Keratinocyte (primary cell): Measurements from ENCODE around the gene C19orf73.

ENCODE experiments used
- EZH2 ChIP-seq: IDR thresholded peaks from one replicate; pipeline ENCODE4 v1.6.1; 2012; ENCODE audit warnings: inconsistent platforms, mild to moderate bottlenecking, low read length, moderate library complexity
- TF ChIP-seq, protein P1 (sequence below), 3 experiments: IDR thresholded peaks in 1 of 3; conservative IDR thresholded peaks in 1 of 3; optimal IDR thresholded peaks in 1 of 3; 2 replicates in 2 of 3; 3 replicates in 1 of 3; pipeline versions ENCODE3 to v1.5.1; 2011; ENCODE audit warnings: low read length in 3 of 3, mild to moderate bottlenecking in 3 of 3, moderate library complexity in 2 of 3, control low read depth in 1 of 3, inconsistent platforms in 1 of 3; ENCODE audit not compliant: insufficient read depth in 2 of 3; ENCODE audit errors: extremely low read depth in 1 of 3

DNA sequence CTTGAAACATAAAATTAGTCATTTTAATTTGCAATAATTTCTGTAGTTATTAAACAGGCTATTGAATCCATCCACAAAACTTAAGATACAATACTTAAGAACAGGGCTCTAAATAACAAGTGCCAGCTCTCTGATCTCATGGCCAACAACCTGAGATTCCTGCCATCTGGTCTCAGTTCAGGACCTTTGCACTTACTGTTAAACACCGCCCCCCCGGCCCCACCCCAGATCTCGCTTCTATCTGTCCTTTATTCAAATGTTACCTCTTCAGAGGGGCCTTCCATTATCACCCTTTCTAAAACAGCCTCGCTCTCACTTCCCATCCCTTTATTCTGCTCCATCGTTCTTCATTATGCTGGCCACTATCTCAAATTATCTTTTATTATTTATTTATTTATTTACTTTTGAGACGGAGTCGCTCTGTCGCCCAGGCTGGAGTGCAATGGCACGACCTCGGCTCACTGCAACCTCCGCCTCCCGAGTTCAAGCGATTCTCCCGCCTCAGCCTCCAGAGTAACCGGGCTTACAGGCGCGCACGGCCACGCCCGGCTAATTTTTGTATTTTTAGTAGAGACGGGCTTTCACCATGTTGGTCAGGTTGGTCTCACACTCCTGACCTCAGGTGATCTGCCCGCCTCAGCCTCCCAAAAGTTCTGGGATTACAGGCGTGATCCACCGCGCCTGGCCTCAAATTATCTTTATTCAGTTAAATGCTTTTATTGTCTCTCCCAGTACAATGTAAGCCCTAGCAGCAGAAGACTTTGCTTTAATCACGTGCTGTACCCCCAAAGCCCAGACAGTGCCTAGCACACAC, 34.5 kb downstream of the C19orf73 start:
- TF ChIP-seq, protein P1, sequence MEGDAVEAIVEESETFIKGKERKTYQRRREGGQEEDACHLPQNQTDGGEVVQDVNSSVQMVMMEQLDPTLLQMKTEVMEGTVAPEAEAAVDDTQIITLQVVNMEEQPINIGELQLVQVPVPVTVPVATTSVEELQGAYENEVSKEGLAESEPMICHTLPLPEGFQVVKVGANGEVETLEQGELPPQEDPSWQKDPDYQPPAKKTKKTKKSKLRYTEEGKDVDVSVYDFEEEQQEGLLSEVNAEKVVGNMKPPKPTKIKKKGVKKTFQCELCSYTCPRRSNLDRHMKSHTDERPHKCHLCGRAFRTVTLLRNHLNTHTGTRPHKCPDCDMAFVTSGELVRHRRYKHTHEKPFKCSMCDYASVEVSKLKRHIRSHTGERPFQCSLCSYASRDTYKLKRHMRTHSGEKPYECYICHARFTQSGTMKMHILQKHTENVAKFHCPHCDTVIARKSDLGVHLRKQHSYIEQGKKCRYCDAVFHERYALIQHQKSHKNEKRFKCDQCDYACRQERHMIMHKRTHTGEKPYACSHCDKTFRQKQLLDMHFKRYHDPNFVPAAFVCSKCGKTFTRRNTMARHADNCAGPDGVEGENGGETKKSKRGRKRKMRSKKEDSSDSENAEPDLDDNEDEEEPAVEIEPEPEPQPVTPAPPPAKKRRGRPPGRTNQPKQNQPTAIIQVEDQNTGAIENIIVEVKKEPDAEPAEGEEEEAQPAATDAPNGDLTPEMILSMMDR (optimal IDR thresholded peaks at IDR 0.05 in 1 of 3, IDR thresholded peaks at IDR 0.05 in 1 of 3, conservative IDR thresholded peaks at IDR 0.05 in 1 of 3; ENCODE audit: extremely low read depth in 1 of 3, insufficient read depth in 2 of 3, low read length in 3 of 3): no peak
- no peak for TF ChIP-seq EZH2
